GM21423 (cell line): Measurements from ENCODE around the gene FAM200B.

Experiments used
- ATAC-seq: cut with Tn5 transposase; IDR thresholded peaks from one replicate; pipeline ENCODE4 v1.9.1; 2021; ENCODE audit warnings: mild to moderate bottlenecking, moderate library complexity; ENCODE audit not compliant: unreplicated experiment

The FAM200B gene

GRCh38 chr4:15667006-15667405 lies 14.6 kb upstream of the FAM200B start:
- ATAC-seq = no peak

- no peak for ATAC-seq
Measured at GRCh38 chr4:15668566-15669435, 12.8 kb upstream of the FAM200B start.

GRCh38 chr4:15670576-15670975 lies 11.1 kb upstream of the FAM200B start:
- no peak for ATAC-seq

DNA sequence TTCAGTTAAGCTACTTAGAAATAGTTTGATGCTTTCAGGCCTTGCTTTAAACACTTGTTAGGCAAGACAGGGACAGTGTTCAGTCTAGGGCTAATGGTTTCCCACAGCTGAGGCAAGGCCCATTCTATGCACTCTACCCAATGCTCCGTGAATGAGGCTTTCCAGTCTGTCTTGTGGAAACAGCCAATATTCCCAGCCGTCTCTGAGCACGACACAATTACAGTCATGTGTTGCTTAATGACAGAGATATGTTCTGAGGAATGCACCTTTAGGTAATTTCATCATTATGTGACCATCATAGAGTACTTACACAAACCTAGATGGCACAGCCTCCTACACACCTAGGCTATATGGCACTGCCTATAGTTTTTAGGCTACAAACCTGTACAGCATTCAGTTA lies 9.5 kb upstream of the FAM200B start:
- no peak for ATAC-seq

DNA sequence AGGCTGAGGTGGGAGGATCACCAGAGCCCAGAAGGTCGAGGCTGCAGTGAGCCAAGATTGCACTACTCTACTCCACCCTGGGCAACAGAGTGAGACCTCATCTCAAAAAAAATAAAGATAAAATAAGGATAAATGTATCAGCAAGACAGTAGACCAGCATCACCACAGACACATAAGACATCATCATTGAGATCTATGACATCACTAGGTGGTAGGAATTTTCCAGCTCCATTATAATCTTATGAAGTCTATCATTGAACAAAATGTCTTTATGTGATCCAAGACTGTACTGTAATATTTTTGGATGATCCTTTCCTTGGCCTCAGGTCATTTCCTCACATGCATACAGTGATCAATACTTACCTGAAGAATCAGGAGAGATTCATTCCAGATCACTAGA lies 8.3 kb upstream of the FAM200B start:
- ATAC-seq = no peak

DNA sequence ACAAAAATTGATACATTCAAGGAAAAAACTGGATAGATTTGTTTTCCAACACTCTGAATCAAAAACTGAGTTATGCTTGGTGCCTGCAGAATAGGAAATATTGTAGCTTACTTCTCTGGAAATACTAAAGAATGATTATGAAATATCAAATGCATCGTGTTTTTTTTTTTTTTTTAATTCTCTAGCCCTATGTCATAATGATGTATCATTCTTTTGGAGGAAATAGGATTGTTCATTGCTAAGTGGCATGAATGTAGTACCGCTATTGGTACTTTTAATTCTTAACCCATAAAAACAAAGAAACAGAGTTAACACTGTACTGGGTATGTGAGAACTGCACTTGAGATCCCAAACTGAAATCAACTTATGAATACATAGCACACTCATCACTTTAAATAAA lies 7.6 kb upstream of the FAM200B start:
- no peak for ATAC-seq

GRCh38 chr4:15674926-15675325 lies 6.7 kb upstream of the FAM200B start:
- ATAC-seq = no peak

GRCh38 chr4:15675356-15675755 lies 6.3 kb upstream of the FAM200B start:
- ATAC-seq = peak; percentile 34

GRCh38 chr4:15676039-15676438 lies 5.6 kb upstream of the FAM200B start:
- no peak for ATAC-seq

DNA sequence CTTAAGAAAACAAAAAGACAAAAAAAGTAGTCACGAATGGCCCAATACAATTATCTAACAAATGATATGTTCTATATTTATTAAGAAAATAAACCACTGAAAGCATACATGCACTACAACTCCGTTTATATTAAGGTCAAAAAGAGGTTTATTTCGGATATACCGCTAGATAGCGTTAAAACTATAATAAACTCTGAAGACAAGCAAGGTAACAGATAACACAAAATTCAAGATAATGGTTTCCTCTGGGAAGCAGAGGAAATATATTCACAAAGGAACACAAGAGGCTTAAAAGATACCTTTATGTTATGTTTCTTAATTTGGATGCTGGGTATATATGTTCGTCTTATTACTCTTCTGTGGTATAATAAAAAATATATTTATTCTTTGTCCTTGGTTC lies 4.7 kb upstream of the FAM200B start:
- ATAC-seq = no peak

DNA sequence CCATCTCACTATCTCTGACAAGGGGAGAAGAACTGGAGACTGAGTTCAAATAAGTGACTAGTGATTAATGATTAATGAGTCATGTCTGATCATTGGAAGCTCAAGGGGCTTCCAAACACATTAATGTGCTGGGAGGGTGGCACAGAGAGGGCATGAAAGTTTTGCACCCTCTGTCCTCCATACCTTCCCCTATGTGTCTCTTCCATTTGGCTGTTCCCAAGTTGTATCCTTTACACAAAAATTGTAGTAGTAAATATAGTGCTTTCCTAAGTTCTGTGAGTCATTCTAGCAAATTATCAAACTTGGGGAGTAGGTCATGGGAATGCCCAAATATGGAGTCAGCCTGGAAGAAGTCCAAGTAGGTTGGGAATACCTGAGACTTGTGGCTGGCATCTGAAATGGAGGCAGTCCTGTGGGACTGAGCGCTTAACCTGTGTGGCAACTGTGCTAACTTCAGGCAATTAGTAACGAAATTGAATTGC lies 4.1 kb upstream of the FAM200B start:
- ATAC-seq = no peak

GRCh38 chr4:15681067-15681371 lies 608 bp upstream of the FAM200B start:
- no peak for ATAC-seq

DNA sequence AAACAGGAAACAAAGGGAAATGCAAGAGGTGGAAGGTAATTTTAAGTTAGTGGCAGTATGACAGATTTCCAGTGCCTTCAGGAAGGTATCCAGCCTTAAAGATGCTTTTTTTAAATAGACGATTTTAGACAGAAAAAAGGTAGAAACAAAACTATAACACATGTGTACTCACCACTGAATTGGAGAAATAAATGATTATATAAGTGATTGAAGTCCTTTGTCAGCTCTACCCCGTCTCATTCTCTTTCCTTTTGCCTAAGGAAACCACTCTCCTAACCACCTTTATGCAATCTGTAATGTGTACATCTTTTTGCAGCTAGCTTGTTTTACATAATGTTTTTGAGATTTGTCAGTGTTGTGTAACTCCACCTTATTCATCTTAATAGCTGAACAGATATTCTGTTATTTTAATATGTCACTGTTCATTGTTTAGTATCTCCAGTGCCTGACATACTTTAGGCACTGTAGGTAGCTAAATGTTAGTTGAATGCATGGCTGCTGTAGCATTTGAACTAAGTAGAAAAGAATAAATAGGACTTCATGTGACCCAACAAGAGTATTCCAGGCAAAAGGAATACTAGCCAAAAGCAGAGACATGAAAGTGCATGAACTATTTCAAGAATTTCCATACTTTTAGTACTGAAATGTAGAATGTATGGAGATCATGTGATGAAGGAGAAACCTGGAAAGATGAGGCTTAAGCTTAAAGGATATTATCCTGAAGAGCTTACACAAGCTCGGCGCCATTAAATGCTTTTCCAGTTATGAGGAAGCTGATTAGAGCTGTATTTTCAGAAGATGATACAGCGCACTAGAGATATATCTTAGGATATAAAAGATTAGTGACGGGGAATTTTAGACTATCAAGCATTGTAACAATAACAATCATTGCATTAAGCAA lies 865 bp downstream of the FAM200B start:
- ATAC-seq = no peak

DNA sequence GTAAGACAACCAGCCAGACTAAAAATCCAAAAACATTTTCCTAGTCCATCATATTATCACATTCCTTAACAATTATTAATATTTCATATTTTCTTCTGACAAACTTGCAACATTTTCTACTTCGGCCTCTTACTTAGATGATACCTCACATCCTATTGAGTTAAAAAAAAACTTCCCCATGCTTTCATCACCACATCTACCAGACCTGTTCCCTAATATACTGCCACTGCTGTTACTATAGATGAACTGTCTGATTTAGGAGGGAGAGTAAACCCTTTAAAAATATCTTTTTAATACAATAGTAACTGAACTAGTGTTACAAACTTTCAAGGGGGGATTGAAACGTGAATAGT lies 1.5 kb downstream of the FAM200B start:
- ATAC-seq = no peak

GRCh38 chr4:15684498-15684897 lies 2.9 kb downstream of the FAM200B start:
- ATAC-seq = no peak

- no peak for ATAC-seq
Measured at GRCh38 chr4:15688051-15688450, 6.4 kb downstream of the FAM200B start.

DNA sequence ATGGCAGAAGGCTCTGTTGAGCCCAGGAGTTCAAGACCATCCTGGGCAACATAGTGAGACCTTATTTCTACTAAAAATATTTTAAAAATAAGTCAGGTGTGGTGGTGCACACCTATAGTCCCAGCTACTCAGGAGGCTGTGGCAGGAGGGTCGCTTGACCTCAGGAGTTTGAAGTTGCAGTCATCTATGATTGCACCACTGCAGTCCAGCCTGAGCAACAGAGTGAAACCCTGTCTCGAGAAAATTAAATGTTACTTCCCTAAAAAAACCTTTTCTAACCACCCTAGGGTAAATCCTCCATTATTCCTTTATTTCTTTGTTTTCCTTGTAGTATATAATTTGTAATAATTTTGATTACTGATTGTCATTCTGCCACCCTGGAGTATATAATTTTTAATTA lies 7.9 kb downstream of the FAM200B start:
- ATAC-seq = no peak

DNA sequence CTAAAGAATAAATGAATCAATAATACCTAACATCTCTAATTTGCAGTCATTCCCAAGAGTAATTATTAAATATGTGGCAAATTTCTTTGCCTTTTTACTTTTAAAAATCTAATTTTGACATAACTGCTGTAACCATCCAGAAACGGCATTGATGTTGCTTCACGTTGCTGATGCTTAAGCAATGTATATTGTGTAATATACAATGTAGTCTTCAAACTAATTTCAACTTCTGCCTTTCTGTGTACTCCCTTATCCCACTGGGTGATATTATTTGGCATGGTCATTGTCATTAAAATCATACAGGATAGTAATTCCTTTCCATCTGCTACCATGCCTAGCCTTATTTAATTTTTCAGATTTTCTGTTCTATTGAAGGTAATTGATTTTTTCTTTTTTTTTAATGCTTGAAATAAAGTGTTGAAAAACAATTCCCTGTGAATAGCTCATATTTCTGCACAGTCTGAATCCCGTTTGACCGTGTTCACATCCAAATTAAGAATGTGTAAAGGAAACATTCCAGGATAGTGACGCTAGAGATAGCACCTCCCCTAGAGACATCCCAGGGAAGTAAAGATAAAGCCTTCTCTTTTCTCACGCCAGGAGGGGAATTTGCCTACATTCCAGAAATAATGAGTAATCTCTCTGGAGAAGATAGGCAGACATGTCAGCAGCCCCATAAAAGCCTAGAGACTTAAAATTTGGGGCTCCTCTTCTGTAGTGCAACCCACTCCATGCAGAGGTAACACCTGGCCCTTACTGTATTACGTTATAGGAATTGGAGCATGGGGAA lies 8.6 kb downstream of the FAM200B start:
- no peak for ATAC-seq

GRCh38 chr4:15691346-15692135 lies 9.9 kb downstream of the FAM200B start:
- ATAC-seq = no peak

- no peak for ATAC-seq
Measured at GRCh38 chr4:15692602-15693001, 11.0 kb downstream of the FAM200B start.

DNA sequence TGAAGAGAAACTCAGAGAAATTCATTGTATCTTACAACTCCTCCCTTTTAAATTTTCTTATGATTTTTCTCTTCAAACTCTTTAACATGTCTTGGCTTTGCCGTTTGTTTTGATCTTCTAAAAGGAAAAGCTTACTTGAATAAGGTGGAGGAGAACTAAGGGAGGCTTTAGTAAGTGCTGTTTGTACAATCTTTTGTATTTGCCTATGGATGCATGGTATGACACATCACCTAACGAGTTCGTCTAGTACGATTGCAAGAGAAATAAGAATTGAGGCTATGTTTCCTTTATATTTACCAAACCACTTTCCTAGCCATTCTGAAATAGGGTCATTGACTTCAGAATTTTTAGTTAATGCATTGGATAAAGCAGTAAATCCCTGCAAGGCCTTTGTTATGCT lies 12.8 kb downstream of the FAM200B start:
- no peak for ATAC-seq
